GM12878 (cell line): ENCODE results near the gene PRUNE1.

Source experiments
- CBX5 ChIP-seq: sonication (generic); IDR thresholded peaks from 2 replicates; pipeline ENCODE4 v1.6.1; 2016; ENCODE audit warnings: low read depth, moderate library complexity, mild to moderate bottlenecking, inconsistent platforms
- TF ChIP-seq, protein P1 (sequence below), 3 experiments: IDR thresholded peaks in 2 of 3; conservative IDR thresholded peaks in 1 of 3; 2 replicates each; pipeline ENCODE4 v1.5.1; 2011; ENCODE audit warnings: low read depth in 3 of 3, low read length in 3 of 3, mild to moderate bottlenecking in 3 of 3, control low read depth in 2 of 3, moderate library complexity in 2 of 3, inconsistent platforms in 1 of 3, mixed read lengths in 1 of 3; ENCODE audit not compliant: control insufficient read depth in 2 of 3, insufficient read depth in 1 of 3; ENCODE audit errors: extremely low read depth in 1 of 3

DNA sequence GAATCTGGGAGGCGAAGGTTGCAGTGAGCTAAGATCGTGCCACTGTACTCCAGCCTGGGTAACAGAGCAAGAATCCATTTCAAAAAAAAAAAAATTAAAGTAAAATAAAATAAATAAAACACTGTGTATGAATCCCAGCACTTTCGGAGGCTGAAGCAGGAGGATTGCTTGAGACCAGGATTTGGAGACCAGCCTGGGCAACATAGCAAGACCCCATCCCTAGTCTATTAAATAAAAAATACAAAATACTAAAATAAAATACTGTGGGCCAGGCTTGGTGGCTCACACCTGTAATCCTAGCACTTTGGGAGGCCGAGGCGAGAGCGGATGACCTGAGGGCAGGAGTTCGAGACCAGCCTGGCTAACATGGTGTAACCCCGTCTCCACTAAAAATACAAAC, 23.9 kb downstream of the PRUNE1 start:
- TF ChIP-seq, protein P1, sequence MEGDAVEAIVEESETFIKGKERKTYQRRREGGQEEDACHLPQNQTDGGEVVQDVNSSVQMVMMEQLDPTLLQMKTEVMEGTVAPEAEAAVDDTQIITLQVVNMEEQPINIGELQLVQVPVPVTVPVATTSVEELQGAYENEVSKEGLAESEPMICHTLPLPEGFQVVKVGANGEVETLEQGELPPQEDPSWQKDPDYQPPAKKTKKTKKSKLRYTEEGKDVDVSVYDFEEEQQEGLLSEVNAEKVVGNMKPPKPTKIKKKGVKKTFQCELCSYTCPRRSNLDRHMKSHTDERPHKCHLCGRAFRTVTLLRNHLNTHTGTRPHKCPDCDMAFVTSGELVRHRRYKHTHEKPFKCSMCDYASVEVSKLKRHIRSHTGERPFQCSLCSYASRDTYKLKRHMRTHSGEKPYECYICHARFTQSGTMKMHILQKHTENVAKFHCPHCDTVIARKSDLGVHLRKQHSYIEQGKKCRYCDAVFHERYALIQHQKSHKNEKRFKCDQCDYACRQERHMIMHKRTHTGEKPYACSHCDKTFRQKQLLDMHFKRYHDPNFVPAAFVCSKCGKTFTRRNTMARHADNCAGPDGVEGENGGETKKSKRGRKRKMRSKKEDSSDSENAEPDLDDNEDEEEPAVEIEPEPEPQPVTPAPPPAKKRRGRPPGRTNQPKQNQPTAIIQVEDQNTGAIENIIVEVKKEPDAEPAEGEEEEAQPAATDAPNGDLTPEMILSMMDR (IDR thresholded peaks at IDR 0.05 in 2 of 3, conservative IDR thresholded peaks at IDR 0.05 in 1 of 3; ENCODE audit: control insufficient read depth in 2 of 3, extremely low read depth in 1 of 3, insufficient read depth in 1 of 3, low read depth in 3 of 3, low read length in 3 of 3): no peak
- TF ChIP-seq CBX5: no peak
